Keratinocyte (primary cell): ENCODE data around the gene ZNF77. TPM values are rescaled to one million over a fixed set of nuclear protein-coding genes. Genes with fewer than 3 reads are reported as not detected.
"Not testable (repeated sequence)": the region's sequence is repeated elsewhere in the genome, so short reads cannot be mapped to it uniquely, and the experiment has no call there.

ENCODE experiments used
- DNase-seq: peaks from one replicate; pipeline ENCODE4 v3.0.0-alpha.2; 2011; ENCODE audit warnings: low read depth, missing footprints, low spot score
- FAIRE-seq: peaks from 2 replicates; lab custom pipeline; 2011; peaks lifted over from hg19 to GRCh38; lab: Jason Lieb, UNC
- H2AFZ ChIP-seq: 2 replicates; pipeline ENCODE4 v1.6.0; 2012; ENCODE audit warnings: low read length, control low read depth, inconsistent platforms; ENCODE audit not compliant: control insufficient read depth
- H3K27ac ChIP-seq: 2 replicates; pipeline ENCODE4 v1.5.1; 2011; ENCODE audit warnings: low read length; ENCODE audit not compliant: control insufficient read depth, insufficient read depth
- H3K27me3 ChIP-seq: 3 replicates; pipeline ENCODE4 v1.6.0; 2011; ENCODE audit warnings: low read length; ENCODE audit not compliant: control insufficient read depth, insufficient read depth; ENCODE audit errors: extremely low read depth
- H3K36me3 ChIP-seq, 2 experiments: 2 replicates in 1 of 2; 3 replicates in 1 of 2; pipeline ENCODE4 v1.5.1; 2011; ENCODE audit warnings: low read length in 2 of 2, mild to moderate bottlenecking in 1 of 2; ENCODE audit not compliant: control insufficient read depth in 2 of 2, insufficient read depth in 2 of 2; ENCODE audit errors: extremely low read depth in 1 of 2
- H3K4me1 ChIP-seq: 3 replicates; pipeline ENCODE4 v1.5.1; 2011; ENCODE audit warnings: low read length; ENCODE audit not compliant: control insufficient read depth, insufficient read depth; ENCODE audit errors: extremely low read depth
- H3K4me2 ChIP-seq: 3 replicates; pipeline ENCODE4 v1.6.0; 2011; ENCODE audit warnings: low read depth, low read length; ENCODE audit not compliant: control insufficient read depth, insufficient read depth; ENCODE audit errors: extremely low read depth
- H3K4me3 ChIP-seq, 3 experiments: fragments of 200-600 bp in 1 of 3; sonication (generic) in 1 of 3; 2 replicates in 2 of 3; 3 replicates in 1 of 3; pipeline ENCODE4 v1.5.1; 2011 to 2016; ENCODE audit warnings: low read length in 3 of 3, mild to moderate bottlenecking in 3 of 3, control low read depth in 2 of 3, inconsistent platforms in 1 of 3, low read depth in 1 of 3, mixed read lengths in 1 of 3, mixed run types in 1 of 3, moderate library complexity in 1 of 3; ENCODE audit not compliant: control insufficient read depth in 2 of 3, insufficient read depth in 2 of 3; ENCODE audit errors: extremely low read depth in 1 of 3
- H3K79me2 ChIP-seq: 2 replicates; pipeline ENCODE4 v1.6.0; 2012; ENCODE audit warnings: low read length; ENCODE audit not compliant: control insufficient read depth, insufficient read depth
- H3K9ac ChIP-seq: 3 replicates; pipeline ENCODE4 v1.6.0; 2011; ENCODE audit warnings: low read length; ENCODE audit not compliant: control insufficient read depth, insufficient read depth; ENCODE audit errors: extremely low read depth
- H3K9me1 ChIP-seq: 3 replicates; pipeline ENCODE4 v1.6.0; 2011; ENCODE audit warnings: low read length; ENCODE audit not compliant: control insufficient read depth, insufficient read depth; ENCODE audit errors: extremely low read depth
- H3K9me3 ChIP-seq: 2 replicates; pipeline ENCODE4 v1.5.1; 2012; ENCODE audit warnings: low read depth, low read length; ENCODE audit not compliant: control insufficient read depth
- H4K20me1 ChIP-seq: 3 replicates; pipeline ENCODE4 v1.6.0; 2011; ENCODE audit warnings: low read length; ENCODE audit not compliant: control insufficient read depth, insufficient read depth; ENCODE audit errors: extremely low read depth
- EZH2 ChIP-seq: IDR thresholded peaks from one replicate; pipeline ENCODE4 v1.6.1; 2012; ENCODE audit warnings: inconsistent platforms, mild to moderate bottlenecking, low read length, moderate library complexity
- dilution Hi-C: fragments of 300-500 bp; cut with MboI; formaldehyde crosslinking; loops from one replicate; pipeline ENCODE4 v1.7.0; 2020; ENCODE audit warnings: low sequenced_read_pairs; ENCODE audit not compliant: extremely low pct_ligation_motif_present
- polyA plus RNA-seq, 5 experiments: library from polyadenylated mRNA; depleted of rRNA in 3 of 5; stranded (reverse) in 3 of 5; stranded (forward) in 1 of 5; unstranded in 1 of 5; fragments of >200 nt; gene quantifications; 1 replicate in 1 of 5; 2 replicates in 3 of 5; 3 replicates in 1 of 5; pipeline versions ENCODE4 v1.2.1 to v1.2.3, GENCODE V29; 2011 to 2012; ENCODE audit warnings: missing spikeins in 2 of 5, low read depth in 1 of 5, low replicate concordance in 1 of 5
- TF ChIP-seq, protein P1 (sequence below), 3 experiments: IDR thresholded peaks in 1 of 3; conservative IDR thresholded peaks in 1 of 3; optimal IDR thresholded peaks in 1 of 3; 2 replicates in 2 of 3; 3 replicates in 1 of 3; pipeline versions ENCODE3 to v1.5.1; 2011; ENCODE audit warnings: low read length in 3 of 3, mild to moderate bottlenecking in 3 of 3, moderate library complexity in 2 of 3, control low read depth in 1 of 3, inconsistent platforms in 1 of 3; ENCODE audit not compliant: insufficient read depth in 2 of 3; ENCODE audit errors: extremely low read depth in 1 of 3

Gene ZNF77
- polyA plus RNA-seq, 1 donor (not counting 4 experiments of a cell fraction or from before 2014, with no cell fraction given) = 6.0 TPM

GRCh38 chr19:2896694-2897093 lies 48.1 kb downstream of the ZNF77 start:
- peaks cover 5% of the 10 kb centered on the region for H3K79me2 ChIP-seq
- no peak overlapping the region for H3K4me2 ChIP-seq
- no peaks in the 10 kb centered on the region for H3K36me3 ChIP-seq
- no peak overlapping the region for H3K4me3 ChIP-seq
- no peak overlapping the region for H3K27ac ChIP-seq
- H4K20me1 ChIP-seq = no peaks in the 10 kb centered on the region
- FAIRE-seq (no peak), DNase-seq (no peak)
- peaks cover 4% of the 10 kb centered on the region for H3K9me3 ChIP-seq
- peaks cover under 1% of the 10 kb centered on the region for H3K4me1 ChIP-seq
- no peaks in the 10 kb centered on the region for H3K27me3 ChIP-seq
- H3K9me1 ChIP-seq = no peaks in the 10 kb centered on the region
- TF ChIP-seq, protein P1, sequence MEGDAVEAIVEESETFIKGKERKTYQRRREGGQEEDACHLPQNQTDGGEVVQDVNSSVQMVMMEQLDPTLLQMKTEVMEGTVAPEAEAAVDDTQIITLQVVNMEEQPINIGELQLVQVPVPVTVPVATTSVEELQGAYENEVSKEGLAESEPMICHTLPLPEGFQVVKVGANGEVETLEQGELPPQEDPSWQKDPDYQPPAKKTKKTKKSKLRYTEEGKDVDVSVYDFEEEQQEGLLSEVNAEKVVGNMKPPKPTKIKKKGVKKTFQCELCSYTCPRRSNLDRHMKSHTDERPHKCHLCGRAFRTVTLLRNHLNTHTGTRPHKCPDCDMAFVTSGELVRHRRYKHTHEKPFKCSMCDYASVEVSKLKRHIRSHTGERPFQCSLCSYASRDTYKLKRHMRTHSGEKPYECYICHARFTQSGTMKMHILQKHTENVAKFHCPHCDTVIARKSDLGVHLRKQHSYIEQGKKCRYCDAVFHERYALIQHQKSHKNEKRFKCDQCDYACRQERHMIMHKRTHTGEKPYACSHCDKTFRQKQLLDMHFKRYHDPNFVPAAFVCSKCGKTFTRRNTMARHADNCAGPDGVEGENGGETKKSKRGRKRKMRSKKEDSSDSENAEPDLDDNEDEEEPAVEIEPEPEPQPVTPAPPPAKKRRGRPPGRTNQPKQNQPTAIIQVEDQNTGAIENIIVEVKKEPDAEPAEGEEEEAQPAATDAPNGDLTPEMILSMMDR (optimal IDR thresholded peaks at IDR 0.05 in 1 of 3, IDR thresholded peaks at IDR 0.05 in 1 of 3, conservative IDR thresholded peaks at IDR 0.05 in 1 of 3; ENCODE audit: extremely low read depth in 1 of 3, insufficient read depth in 2 of 3, low read length in 3 of 3) = no peak
- TF ChIP-seq EZH2 = no peak
- no peak overlapping the region for H3K9ac ChIP-seq
- H2AFZ ChIP-seq = no peak overlapping the region
- dilution Hi-C loops = no loop called here

- FAIRE-seq, H3K4me2 ChIP-seq, H3K9me1 ChIP-seq, H3K36me3 ChIP-seq, H3K4me3 ChIP-seq, H3K9me3 ChIP-seq, H4K20me1 ChIP-seq, H2AFZ ChIP-seq, H3K27ac ChIP-seq, dilution Hi-C loops, H3K27me3 ChIP-seq, DNase-seq, H3K4me1 ChIP-seq, H3K79me2 ChIP-seq, H3K9ac ChIP-seq: not testable (repeated sequence)
These were observed 54.2 kb downstream of the ZNF77 start for GRCh38 chr19:2890531-2890930.

- TF ChIP-seq, protein P1 (optimal IDR thresholded peaks at IDR 0.05 in 1 of 3, IDR thresholded peaks at IDR 0.05 in 1 of 3, conservative IDR thresholded peaks at IDR 0.05 in 1 of 3; ENCODE audit: extremely low read depth in 1 of 3, insufficient read depth in 2 of 3, low read length in 3 of 3) = no peak
- TF ChIP-seq EZH2 = no peak
- H3K4me1 ChIP-seq = no peaks in the 10 kb centered on the region
- no peak for DNase-seq
- H3K4me2 ChIP-seq = peak overlapping the region; percentile 5
- no peak overlapping the region for H2AFZ ChIP-seq
- H3K36me3 ChIP-seq = no peaks in the 10 kb centered on the region
- no peak overlapping the region for H3K9ac ChIP-seq
- H3K79me2 ChIP-seq = no peaks in the 10 kb centered on the region
- H3K27ac ChIP-seq = no peak overlapping the region
- no peaks in the 10 kb centered on the region for H3K9me1 ChIP-seq
- no peaks in the 10 kb centered on the region for H3K9me3 ChIP-seq
- H4K20me1 ChIP-seq = no peaks in the 10 kb centered on the region
- no peak for FAIRE-seq
- peak overlapping the region in 1 of 3 experiments; percentile 20 for H3K4me3 ChIP-seq
- no peaks in the 10 kb centered on the region for H3K27me3 ChIP-seq
- dilution Hi-C loops = no loop called here
These were observed 56.0 kb downstream of the ZNF77 start for GRCh38 chr19:2888731-2889224.
